ENCODE measurements around the gene KIF3A.

Gene KIF3A

DNA sequence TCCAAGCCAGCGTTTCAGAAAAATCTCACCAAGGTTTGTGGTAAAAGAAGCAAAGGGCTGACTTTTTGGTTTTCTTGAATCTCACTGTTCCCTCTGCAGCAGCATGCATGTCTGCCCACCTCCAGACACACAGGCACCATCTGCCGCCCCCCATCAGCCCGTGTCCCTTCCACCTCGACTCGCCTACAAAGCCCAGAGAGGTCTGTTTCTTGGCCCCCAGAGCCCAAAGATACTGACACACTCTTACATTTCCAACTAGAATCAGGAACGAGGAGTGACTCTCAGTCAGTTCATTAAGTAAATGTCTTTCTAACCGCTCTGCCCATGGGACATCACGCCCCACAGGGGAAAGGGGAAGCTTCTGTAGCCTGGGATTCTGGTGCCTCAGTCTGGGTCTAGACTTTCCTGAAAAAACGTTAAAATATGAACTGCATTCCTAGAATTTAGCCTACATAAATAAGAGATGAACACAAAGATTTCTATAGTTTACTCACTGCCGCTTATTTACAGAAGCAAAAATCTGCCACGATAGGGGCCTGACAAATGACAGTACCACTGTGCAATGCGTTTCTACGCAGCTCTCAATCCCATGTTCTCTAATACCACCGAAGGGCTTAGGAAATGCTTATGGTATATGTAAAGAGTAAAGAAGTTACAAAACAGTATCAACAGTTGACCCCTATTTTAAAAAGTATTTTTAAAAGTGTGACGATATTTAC is 59.5 kb downstream of the KIF3A start:
- no peak for DNase-seq (ENCODE audit: low read depth in 2 of 2)

DNA sequence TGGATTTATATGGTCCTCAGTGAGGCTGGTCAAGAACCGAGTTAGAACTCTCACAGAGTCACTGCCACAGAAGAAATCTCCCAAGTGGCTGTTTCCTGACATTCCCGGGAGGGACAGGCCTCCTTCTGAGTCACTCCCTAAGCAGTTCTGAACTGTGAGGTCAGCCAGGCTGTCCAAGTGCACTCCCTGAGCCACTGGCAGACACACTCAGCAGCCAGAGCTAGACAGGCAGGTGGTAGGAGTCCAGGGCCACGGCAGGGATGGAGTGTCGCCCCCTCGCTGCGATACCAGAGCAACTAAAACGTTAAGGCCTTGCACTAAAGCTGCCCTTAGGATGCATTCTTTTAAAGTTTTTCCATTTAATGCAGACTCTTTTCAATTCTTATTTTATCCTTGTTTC is 60.2 kb downstream of the KIF3A start:
- no peak for DNase-seq (ENCODE audit: low read depth in 2 of 2)

DNA sequence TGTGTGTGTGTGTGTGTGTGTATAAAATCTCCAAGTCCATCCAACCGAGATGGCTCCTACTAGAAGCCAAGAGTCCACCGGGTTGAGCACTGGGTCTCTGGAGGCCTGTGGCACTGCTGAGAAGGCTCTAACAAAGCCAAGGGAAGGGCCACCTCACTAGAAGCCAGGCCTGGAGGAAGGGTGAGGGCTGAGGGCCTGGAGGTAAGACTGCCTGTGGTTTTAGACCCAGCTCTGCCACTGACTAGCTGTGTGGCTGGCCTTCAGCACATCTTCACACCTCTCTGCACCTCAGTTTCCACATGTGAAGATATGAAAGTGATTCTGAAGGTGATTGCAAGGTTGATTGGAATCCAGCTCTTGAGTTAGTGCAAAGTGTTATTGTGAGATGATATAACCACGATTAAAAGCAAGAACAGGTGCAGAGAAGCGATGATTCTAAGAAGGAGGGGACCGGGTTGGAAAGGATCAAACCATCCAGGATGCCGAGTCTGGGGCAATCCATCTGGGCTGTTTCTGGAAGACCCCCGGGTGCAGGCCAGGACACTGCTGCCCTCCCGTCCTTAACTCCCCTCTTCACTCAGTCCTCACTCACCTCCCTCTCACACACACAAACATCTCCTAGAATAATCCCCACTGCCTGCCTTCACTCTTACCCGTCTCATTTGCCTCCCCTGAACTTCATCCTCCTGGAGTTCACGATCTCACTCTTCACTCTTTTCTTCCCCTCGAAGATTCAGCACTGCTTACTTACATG is 61.2 kb downstream of the KIF3A start:
- DNase-seq (ENCODE audit: low read depth in 2 of 2), result no peak

DNA sequence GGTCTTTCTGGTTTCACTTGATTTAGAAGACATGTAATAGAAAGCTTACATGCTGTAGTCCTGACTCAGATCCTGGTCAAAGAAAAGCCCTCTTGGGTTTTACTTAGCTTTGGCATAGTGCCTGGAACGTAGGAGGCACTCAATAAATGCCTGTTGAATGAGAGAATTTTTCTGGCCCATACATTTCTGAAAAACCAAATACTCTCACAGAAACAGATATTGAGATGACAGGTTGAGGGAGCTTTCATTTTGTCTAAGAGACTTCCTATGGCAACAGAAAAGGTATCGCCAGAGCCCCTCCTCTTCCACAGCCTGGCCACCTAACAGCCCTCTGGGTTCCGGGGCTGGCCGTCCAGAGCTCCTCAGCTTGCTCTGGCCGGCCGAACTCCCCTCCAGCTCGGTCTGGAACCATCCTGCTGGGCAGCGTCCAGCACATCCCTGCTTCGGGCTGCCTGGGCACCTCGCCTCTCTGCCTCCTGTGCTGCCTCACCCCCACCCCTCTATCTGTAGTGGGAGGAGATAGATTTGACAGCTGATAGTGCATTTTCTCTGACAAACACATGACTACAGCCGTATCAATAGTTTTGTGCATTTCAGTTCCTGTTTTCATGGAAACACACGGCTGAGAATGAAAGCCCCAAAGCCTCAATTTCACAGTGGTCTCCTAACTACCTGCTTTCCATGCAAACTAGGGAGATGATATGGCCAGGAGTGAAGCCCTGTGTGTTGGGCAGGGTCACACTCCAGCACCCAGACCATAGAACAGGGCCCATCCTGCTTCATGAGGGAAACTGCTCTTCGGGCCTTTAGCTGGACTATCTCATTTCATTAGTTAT is 62.5 kb downstream of the KIF3A start:
- DNase-seq (ENCODE audit: low read depth in 2 of 2), result no peak

DNA sequence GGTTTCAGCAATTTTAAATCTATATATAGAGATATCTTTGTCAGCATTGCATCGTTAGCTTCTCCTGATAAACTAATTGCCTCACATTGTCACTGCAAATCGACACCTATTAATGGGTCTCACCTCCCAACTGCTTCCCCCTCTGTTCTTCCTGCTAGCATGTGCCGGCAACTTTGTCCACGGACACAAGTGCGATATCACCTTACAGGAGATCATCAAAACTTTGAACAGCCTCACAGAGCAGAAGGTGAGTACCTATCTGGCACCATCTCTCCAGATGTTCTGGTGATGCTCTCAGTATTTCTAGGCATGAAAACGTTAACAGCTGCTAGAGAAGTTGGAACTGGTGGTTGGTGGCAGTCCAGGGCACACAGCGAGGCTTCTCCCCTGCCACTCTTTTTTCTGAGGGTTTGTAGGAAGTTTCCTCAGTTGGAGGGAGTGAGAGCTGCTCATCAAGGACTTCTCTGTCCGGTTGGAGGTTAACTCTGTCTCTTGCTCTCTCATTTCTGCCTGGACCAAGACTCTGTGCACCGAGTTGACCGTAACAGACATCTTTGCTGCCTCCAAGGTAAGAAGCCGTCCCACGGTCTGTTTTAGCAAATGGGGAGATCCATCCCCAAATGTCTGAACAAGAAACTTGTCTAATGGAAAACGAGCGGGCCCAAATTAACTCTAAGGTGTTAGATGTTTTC is 63.3 kb downstream of the KIF3A start, which contains the start of gene IL4:
TSS of gene IL4 (plus strand) at position 51 of the 692 bp plus-strand sequence. CDS start at position 113, 62 bp downstream.
- no peak for DNase-seq (ENCODE audit: low read depth in 2 of 2)

DNA sequence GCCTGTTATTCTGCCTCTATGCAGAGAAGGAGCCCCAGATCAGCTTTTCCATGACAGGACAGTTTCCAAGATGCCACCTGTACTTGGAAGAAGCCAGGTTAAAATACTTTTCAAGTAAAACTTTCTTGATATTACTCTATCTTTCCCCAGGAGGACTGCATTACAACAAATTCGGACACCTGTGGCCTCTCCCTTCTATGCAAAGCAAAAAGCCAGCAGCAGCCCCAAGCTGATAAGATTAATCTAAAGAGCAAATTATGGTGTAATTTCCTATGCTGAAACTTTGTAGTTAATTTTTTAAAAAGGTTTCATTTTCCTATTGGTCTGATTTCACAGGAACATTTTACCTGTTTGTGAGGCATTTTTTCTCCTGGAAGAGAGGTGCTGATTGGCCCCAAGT is 63.9 kb downstream of the KIF3A start:
- DNase-seq (ENCODE audit: low read depth in 2 of 2), result no peak

DNA sequence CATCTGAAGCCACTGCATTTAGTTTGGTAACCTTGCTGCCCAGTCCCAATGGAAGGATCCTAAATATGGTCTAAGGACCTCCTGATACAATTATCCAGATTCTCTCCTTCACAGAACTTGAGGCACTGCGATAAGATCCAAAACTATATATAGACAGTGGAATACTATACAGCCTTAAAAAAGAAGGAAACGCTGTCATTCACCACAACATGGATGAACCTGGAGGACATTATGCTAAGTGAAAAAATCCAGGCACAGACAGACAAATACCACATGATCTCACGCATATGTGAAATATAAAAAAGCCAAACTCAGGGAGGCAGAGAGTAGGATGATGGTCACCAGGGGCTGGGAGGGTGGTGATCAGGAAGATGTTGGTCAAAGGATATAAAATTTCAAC is 66.3 kb downstream of the KIF3A start:
- no peak for DNase-seq (ENCODE audit: low read depth in 2 of 2)

DNA sequence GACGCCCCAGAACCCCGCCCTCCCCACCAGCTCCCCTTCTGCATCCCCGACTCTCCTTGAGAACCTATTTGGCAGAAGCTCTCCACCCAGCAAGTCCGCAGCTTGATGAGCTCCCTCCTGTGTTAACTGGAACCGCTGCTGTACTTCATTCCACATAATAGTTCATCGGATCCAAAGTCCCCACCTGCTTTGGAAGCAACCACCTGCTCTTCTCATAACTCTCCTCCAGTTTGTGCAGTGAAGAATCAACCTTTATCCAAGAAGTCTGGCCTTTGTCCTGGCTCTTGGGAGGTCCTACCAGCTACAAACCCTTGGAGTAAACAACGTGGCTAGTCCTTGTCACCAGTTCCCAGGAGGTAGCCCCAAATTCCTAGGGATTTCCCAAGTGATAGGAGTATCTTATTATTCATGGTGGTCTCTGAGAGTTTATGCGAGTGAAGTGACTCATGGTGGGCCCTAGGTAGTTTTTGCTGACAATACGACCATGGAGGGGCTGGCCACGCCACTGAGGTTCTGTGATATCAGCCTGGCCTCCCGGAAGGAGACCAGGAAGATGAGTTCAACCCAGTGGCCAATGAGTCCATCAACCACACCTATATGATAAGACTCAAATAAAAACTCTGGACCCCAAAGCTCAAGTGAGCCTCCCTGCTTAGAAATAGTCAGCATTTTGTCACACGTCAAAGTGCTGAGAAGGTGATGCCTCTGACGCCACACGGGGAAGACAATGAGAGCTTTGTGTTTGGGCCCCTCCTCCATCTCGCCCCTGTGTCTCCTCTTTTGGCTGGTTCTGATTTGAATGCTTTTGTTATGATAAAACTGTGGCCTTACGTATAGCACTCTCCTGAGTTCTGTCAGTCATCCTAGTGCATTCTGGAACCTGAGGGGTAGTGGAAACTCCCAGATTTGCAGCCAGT is 67.1 kb downstream of the KIF3A start:
- DNase-seq (ENCODE audit: low read depth in 2 of 2), result no peak

DNA sequence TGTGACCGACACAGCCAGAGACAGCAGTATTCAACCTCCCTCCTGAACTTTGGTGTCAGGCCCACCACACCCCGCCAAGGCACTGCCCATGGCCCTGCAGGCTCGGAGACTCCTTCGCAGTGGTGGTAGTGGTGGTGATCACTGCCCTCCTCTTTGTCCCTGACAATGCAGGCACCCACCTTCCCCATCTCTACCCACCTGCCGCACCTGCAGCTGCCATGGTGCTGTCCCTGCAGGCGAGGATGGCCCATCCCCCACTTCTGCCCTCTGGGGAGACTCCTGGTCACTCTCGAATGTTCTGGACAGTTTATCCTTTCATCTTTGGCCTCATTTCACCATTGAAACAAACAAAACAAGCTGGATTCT is 67.9 kb downstream of the KIF3A start:
- no peak for DNase-seq (ENCODE audit: low read depth in 2 of 2)

DNA sequence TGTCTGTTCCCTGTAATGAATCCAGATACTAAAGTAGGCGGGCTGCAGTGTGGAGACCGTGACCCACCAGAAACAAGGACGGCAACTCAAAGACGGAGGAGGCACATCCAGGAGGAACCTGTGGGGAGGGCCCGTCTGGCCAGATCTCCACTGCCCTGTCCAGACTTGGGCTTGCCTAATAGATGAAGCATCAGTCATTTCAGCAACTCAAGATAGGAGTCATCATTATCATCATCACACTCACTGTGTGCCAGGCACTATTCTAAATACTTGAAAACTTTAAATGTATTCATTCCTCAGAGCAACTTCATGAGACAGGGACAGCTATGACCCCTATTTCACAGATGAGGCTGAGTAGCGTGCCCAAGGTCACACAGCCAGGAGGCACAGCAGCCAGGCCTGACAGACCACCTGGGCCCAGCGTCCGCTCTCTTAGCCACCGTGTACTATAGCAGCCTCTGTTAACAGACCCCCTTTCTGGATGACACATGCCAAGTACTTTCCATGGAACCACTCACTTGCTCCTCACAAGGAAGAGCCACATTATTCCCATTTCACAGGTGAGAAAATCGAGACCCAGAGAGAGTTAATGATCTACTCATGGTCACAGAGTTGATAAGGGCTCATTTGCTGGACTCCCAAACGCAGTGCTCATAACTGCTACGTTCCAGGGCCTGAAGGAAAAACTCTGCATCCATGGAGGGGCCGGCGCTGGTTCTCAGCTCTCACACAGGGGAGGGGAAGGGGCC is 68.5 kb downstream of the KIF3A start:
- DNase-seq (ENCODE audit: low read depth in 2 of 2), result no peak

DNA sequence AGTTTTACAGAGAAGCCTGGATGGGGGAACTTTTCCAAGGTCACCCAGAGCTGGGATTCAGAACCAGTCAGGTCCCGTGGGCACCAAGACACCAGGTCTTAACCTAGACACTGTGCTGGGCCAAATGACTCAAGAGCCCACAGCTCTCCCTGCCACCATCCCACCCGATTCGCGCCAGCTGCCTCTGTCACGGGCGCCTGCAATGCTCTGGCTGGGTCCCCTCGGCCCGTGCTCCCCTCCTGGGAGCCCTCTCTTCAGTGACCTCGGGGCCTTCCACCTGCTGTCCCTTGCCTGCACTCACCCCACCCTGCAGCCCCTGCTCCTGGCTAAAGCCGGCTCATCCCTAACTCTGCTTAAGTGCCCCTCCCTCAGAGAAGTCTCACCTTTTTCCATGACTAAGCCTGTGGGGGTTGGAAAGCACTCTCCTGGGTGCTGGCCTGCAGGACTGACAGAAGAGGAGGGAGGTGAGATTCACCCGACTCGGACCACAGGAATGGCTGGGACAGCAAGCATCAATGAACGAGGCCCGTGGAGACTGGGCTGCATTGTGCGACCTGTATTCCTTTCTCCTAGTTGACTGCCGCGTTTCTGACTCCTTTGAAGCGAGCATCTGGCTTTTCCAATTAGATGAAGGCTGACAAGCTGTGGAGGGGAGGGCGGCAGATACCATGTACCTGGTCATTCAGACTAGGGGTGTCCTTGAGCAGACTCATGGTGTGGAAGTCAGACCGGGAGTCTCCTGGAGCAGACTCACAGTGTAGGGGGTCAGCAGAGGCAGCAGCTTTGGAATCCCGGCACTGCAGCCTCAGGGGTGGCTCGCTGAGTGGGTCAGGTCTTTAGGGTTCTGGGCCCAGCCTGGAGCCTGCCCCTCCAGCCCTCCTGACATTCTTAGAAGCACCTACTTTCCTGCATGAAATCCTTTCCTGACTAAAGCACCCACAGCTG is 69.3 kb downstream of the KIF3A start:
- no peak for DNase-seq (ENCODE audit: low read depth in 2 of 2)

DNA sequence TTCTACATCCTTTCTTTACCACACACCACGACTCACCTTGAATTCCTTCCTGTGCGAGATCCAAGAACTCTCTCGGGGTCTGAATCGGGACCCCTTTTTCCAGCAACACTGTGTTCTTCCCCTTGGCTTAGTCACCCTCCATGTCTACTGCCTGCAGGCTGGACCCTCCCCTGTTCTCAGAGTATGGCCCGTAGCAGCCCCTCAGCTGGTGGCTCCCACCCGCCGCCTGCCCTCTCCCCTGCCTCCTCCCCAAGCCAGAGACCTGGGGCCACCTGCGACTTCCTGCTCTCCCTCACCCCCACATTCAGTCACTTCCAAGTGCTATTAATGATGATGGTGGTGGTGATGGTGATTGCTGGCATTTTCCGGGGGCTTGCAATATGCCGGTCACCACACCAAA is 70.0 kb downstream of the KIF3A start:
- DNase-seq (ENCODE audit: low read depth in 2 of 2), result no peak

DNA sequence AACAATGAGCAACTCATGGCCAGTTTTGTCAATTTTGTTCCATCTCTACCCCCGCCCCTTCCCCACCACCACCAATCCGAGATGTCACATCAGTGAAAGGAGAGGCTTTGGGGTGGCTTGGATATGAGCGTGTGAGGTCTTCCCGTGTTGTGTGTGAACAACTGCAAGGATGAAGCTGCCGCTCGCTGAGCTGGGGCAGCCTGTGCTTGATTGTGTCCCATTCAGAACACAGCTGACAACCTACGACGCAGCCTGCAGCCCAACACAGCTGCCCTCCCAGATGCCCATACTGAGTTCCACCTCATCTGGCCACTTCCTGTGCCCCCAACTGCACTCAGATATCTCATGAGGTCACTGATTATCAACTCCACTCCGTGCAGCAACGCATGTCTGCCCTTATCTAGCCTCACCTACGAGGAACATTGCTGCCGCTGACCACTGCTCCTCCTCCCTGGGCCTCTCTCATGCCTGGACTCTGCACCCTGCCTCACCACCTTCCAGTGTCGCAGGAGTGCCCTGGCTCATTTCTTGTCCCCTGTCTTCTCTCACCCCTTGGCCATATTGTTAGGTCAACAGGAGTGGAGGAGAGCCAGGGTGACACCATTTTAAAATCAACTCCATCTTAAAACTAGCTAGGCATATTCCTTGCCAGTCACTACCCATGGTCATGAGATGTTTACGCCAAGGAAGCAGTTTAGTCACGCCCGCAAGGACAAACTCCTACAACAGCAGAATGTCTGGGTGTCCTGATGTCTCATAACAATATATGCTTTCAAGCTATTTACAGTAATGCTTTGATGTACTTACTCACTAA is 70.8 kb downstream of the KIF3A start:
- DNase-seq (ENCODE audit: low read depth in 2 of 2), result no peak

DNA sequence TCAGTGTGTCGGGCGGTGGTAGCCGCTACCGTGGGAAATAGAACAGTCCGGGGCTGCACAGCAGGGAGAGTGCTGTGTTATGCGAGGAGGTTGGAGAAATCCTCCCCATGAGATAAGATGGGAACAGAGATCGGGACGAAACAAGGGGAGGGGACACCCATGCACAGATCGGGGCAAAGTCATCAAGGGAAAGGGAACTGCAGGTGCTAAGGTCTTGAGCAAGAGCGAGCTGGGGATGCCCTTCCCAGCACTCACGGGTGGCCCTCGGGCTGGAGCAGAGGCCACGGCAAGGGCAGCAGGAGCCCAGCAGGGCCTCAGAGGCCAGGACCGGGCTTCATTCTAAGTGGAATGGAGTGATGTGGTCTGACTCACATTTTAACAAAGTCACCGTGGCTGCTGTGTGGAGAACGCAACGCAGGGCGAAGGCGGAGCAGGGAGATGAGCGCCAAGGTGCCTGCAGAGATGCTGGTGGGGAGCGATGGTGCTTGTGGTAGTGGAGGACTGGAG is 71.7 kb downstream of the KIF3A start:
- DNase-seq (ENCODE audit: low read depth in 2 of 2), result no peak

DNA sequence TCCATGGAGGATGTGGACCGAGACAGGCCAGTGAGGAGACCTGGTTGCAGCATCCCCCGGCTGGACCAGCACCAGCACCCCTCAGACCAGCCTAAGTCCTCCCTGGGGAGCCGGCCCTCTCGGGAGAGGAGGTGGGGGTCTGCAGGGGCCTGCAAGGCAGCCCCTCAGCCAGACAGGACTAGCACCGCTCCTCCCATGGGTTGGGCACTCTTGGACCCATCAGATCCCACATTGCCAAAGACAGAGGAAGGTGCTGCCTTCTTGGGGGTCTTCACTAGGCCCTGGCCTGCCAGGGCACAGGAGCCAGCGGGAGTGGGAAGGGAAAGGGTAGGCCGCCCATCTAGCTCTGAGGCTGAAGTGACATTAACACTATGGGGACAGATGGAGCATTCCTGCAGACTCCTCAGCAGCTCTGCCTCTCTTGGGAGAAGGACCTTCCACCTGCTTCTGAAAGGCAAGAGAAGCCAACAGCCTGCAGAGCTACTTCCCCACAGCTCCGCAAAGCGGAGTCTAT is 72.6 kb downstream of the KIF3A start:
- no peak for DNase-seq (ENCODE audit: low read depth in 2 of 2)

DNA sequence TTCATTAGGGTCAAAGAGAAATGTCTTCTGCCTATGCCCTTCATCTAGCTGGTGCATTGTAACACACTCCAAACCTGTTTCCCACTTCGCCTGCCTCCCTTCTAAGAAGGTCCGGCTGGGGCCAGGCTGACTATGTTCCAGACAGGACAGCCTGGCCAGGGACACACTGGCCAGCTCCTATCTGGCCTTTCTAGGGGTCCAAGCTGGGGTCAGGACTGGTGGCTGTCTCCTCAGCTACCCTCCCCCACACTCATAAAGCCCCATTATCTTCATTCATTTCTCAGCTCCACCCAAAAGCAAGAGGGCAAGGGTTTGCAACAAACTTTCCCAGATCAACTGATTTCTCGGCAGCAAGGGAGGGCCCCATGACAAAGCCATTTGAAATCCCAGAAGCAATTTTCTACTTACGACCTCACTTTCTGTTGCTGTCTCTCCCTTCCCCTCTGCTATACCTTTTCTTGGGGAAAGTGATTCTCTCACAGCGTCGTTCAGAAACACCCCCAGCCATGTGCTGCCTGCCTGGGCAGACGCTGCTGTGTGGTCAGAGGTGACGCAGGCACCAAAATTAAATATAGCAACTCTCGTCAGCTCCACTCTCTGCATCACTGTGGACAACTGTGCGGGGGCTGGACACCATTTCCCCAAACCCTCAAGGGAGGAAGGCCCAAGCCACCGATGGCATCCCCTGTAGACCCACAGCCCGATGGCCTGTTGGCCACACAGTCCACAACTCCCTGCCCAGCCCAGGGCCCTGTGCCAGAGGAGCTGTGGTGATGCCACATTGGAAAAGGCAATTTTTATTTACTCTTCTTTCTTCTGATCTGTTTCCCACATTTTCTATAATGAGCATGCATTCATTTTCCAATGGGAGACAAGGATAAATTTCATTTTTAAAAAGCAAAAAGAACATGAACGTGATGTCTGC is 73.3 kb downstream of the KIF3A start:
- DNase-seq (ENCODE audit: low read depth in 2 of 2), result no peak

Measured in stimulated activated CD8-positive, alpha-beta memory T cell treated with anti-CD3 and anti-CD28 coated beads, Interleukin-2, amount 100 ng/mL, for 1 hour (primary cell).